GM21528 (cell line): ENCODE data around the gene ZNF222.

Experiments
- ATAC-seq: cut with Tn5 transposase; IDR thresholded peaks from one replicate; pipeline ENCODE4 v1.9.1; 2021; ENCODE audit warnings: mild to moderate bottlenecking, moderate library complexity; ENCODE audit not compliant: unreplicated experiment, low FRiP score

The ZNF222 gene

DNA sequence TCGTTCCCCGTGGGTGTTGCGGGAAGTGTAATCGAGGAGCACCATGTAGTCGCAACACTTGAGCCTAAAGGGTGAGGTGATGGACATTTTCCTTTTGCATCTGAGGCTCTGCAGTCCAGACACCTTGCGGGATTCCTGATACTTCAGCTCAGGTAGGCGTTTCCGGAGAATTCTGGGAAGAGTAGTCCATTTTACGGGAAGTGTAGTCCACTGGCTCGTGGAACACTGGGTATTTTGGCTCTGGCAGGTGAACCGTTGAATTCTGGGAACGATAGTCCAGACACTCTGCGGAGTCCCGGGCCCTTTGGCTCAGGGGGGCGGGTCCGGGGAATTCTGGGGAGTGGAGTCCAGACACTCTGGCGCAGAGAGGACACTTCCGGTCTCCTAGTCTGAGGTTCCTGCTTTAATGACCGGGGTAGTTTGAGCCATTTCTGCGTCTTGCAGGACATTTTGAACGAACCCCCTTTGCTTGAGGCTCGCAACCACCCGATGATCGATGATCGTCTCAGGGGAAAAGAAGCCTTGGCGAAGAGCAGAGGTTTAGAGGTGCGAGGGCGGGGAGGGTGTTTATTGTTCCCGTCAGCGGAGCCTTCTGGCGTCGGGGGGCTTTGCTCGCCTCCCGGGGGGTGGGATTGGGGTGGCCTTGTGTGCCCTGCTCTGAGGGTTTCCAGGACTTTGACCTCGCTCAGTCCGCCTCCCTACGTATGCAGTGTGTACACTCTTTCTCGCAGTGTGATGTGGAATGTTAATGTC lies 26.6 kb downstream of the ZNF222 start, which contains the start of gene ZNF223:
Gene ZNF223 (plus strand): TSS at position 387 of the 753 bp plus-strand sequence. CDS start 3,141 bp downstream, outside the sequence.
- ATAC-seq, result no peak

DNA sequence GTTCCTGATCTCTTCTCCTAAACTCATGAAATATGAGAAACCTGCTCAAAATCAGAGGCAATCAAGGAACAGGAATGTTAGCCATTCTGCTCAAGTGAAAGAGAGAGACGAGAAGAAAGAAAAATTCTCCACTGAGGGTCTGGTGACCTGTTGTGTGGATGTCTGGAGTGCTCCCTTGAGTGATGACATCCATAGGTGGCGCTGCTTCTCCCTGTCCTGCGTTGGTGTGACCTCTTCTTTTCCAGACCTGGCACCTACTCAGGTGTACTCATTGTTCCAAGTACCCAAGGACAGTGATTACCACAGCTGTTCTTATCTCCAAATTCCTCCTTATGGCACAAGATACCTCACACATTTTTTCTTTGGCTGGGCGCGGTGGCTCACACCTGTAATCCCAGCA lies 30.7 kb downstream of the ZNF222 start:
- no peak for ATAC-seq

DNA sequence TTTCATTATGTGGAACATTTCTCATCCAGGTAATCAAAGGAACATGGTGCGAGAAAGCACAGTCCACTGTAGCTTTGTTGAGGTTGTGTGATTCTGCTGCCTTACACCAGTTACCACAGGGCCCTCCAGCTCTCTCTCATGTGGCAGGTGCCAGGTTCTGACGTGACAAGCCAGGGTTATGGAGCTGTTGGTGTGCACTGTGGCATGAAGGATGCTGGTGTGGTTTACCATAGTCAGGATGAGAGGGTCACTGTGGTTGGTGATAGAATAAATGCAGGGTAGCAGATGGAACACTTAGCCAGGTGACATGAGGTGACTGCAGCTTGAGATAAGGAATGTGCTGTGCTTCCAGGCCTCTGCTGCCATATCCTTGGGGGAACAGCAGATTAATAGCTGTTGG lies 34.0 kb downstream of the ZNF222 start:
- ATAC-seq, result no peak

DNA sequence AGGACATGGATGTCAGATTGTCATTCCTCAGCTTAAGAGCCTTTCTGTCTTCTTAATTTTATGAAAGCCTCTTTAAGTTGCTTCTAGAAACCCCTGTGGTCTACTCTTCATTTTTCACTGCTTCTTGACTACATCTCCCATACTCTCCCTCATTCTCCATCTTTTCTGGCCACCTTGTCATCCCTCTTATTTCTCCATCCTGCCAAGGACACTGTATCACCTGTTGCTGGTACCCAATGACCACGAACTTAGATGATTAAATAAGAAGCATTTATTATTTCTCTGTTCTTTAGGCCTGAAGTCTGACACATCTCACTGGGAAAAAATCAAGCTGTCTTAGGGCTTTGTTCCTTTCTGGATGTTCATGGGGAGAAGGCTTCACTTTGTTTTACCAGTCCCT lies 35.9 kb downstream of the ZNF222 start:
- ATAC-seq, result no peak

DNA sequence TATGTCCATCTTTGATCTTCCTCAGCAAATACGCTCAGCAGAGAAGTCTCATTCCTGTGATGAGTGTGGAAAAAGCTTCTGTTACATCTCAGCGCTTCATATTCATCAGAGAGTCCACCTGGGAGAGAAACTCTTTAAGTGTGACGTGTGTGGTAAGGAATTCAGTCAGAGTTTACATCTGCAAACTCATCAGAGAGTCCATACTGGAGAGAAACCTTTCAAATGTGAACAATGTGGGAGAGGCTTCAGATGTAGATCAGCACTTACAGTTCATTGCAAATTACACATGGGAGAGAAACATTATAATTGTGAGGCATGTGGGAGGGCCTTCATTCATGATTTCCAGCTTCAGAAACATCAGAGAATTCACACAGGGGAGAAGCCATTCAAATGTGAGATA lies 41.1 kb downstream of the ZNF222 start:
- no peak for ATAC-seq

DNA sequence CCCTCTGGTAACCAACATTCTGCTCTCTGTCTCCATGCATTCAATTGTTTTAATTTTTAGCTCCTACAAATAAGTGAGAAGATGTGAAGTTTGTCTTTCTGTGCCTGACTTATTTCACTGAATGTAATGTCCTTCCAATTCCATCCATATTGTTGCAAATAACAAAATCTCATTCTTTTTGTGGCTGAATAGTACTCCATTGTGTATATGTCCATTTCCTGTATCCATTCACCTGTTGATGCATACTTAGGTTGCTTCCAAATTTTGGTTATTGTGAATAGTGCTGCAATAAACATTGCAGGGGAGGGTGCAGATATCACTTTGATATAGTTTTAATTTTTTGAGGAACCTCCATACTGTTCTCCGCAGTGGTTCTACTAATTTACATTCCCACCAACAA lies 44.2 kb downstream of the ZNF222 start:
- no peak for ATAC-seq

DNA sequence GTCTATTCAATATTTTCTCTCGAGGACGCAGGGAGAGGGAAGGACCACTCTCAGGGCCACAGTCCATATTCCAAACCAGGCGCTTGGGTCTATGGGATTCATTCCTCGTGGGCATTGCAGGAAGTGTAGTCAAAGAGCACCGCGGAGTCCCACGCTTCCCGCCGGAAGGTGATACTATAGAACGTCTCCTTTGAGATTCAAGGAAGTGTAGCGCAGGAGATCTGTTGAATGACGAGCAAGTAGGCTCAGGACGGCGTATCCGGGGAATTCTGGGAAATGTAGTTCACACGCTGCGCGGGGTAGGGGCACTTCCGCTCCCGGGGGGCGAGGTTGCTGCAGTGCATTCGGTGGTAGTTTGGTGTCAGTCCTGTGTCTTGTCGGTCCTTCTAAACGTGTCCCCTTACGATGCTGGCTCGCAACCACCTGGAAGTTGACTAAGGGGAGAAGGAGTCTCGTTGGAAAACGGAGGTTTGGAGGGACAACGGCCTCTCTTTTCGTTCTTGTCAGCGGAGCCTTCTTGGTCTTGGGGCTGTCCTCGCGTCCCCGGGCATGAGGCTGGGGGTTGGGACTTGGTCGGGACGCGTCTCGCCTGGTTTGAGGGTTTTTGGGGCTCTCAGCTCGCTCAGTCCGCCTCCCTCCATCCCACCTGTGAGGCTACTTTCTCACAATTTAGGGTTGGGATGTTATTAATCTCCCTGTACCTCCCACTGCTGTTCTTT lies 46.8 kb downstream of the ZNF222 start, which contains the start of gene ZNF284:
Gene ZNF284 (plus strand): TSS at position 336 of the 719 bp plus-strand sequence. CDS start 4,231 bp downstream, outside the sequence.
- peak; percentile 96 for ATAC-seq

DNA sequence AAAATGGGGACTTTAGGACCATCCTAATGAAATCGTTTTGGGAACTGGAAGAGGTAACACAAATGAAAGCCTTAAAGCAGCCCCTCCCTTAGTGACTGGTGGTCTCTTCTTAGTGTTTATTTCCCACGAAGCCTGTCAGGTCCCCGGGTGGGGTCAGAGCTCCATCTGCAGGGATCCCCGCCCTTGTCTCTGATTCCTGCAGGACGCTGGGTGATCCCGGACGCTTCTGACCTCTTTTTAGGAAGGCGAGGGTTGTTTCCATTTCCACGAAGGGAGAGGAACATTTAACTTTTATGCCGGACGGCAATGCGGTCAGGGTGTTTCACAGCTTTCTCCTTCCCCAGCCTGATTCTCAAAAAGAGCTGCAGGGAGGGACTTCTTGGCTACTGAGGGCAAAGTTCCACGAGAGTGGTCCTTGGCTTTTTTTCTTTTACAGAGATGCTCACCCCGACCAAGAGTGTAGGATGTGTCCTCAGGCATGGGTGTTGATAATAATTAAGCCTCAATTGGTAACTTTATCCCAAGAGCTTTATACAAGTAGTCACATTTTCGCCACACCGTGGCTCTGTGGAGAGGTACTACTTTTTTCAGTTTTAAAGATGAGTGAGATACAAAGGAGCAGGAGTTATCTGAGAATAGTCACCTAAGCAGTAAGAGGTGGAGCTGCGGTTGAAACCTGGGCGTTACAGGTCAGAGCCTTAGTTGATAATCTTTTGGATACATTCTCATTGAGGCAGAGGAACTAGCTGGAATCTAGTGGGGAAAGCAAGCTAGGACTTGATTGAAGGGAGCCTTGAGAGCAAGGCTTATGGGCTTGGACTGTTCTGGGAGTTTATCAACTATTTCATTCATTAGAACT lies 47.6 kb downstream of the ZNF222 start:
- no peak for ATAC-seq

DNA sequence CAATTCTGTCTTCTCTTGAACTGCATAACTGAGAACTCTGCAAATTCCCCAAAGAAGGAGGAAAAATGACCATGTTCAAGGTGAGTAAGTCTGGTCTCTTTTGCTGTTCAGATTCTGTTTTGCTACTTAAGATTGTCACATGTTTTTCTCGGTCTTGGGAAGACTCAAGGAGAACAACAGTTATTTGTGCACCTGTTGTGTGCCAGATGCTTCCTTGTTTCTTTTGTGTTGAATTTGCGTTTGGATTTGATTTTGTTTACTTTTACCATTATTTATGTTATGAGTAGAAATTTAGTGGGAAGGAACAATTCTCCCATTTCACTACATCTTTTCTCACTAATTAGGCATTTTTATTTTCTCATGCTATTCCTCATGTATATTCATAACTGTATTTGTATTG lies 51.1 kb downstream of the ZNF222 start:
- no peak for ATAC-seq
